ENCODE measurements around the gene SPATA33. TPM values are rescaled to one million over a fixed set of nuclear protein-coding genes. Genes with fewer than 3 reads are reported as not detected.

Gene SPATA33
- total and polyA plus RNA-seq, 2 donors (not counting 1 experiment from before 2014, with no cell fraction given) = 3.6 to 15.0 TPM

- Histone ChIP-seq H3K9me3 (ENCODE audit: control extremely low read depth in 1 of 3, control insufficient read depth in 2 of 3, insufficient read depth in 1 of 3, low read length in 2 of 3) (no peaks in the 10 kb centered on the region), H4K20me1 (ENCODE audit: control insufficient read depth, insufficient read depth, low read length, poor library complexity, severe bottlenecking) (peaks cover 32% of the 10 kb centered on the region), H3K27me3 (replicated peaks in 1 of 4; ENCODE audit: control extremely low read depth in 1 of 4, control insufficient read depth in 3 of 4, insufficient read depth in 4 of 4, low read length in 3 of 4) (no peaks in the 10 kb centered on the region), H3K36me3 (replicated peaks in 1 of 2; ENCODE audit: control extremely low read depth in 1 of 2, control insufficient read depth in 1 of 2, extremely low read depth in 1 of 2, insufficient read depth in 2 of 2, low read length in 1 of 2) (peaks cover 0 to 4% of the 10 kb centered on the region in 2 experiments), H3K9ac (ENCODE audit: low read length) (peak within 1 kb of the TSS; percentile 61), H3K4me1 (ENCODE audit: control insufficient read depth in 2 of 2, insufficient read depth in 2 of 2, low read length in 2 of 2) (peaks cover 21 to 32% of the 10 kb centered on the region in 2 donors), H3K79me2 (ENCODE audit: control insufficient read depth, insufficient read depth, low read length) (peaks cover 9% of the 10 kb centered on the region), H3K4me2 (replicated peaks; ENCODE audit: low read depth, low read length, poor library complexity, severe bottlenecking) (peak within 1 kb of the TSS; percentile 96), H2AFZ (ENCODE audit: insufficient read depth, low read depth, low read length, poor library complexity, severe bottlenecking) (peak within 1 kb of the TSS; percentile 94), H3K4me3 (ENCODE audit: control extremely low read depth in 1 of 5, extremely low read depth in 1 of 5, insufficient read depth in 1 of 5, low read depth in 2 of 5, low read length in 4 of 5) (peak within 1 kb of the TSS; percentile 17 to 73 (median 68)), H3K27ac (ENCODE audit: low read length in 2 of 2) (peak within 1 kb of the TSS; percentile 82 to 87)
- H3K4me3 Mint-ChIP-seq = peak within 1 kb of the TSS; percentile 85
- H3K9me3 Mint-ChIP-seq (ENCODE audit: insufficient read depth) = no peaks in the 10 kb centered on the region
- no peaks in the 10 kb centered on the region for H3K27me3 Mint-ChIP-seq
- CTCF ChIA-PET = interaction anchor here (0.5 to 3.3 kb wide), 9 partner anchors 11 to 496 kb away, joined by 3 to 35 read pairs (median 3); no protein-coding TSS in a partner anchor
- POLR2A ChIA-PET = interaction anchor here (0.6 to 1.8 kb wide), 4 partner anchors 15 to 174 kb away, joined by 3 to 13 read pairs (median 6); partner anchors contain the start of genes CDK10 and TCF25
- intact Hi-C loops (cut with micrococcal nuclease) = loop anchor here (1.0 to 10.0 kb wide), 7 partner anchors 10 to 214 kb away; partner anchors contain the start of gene FANCA
- H3K27ac Mint-ChIP-seq = peak within 1 kb of the TSS; percentile 91
- DNase-seq (peak; percentile 98), ATAC-seq (ENCODE audit: low read depth) (peak; percentile 81)
- TF ChIP-seq EZH2 (IDR thresholded peaks at IDR 0.05; ENCODE audit: borderline replicate concordance, insufficient read depth, low read depth, low read length, poor library complexity, severe bottlenecking) = no peak
- no peak for TF ChIP-seq CTCF (IDR thresholded peaks at IDR 0.05)
- peaks cover 20% of the 10 kb centered on the region for H3K4me1 Mint-ChIP-seq
- WGBS (ENCODE audit: insufficient coverage) = under 1% methylated on average over 94 of the region's 97 CpGs
Measured at GRCh38 chr16:89701425-89702406, 44.1 kb downstream of the SPATA33 start, which contains the start of gene SPATA2L. Gene SPATA2L (minus strand): TSS chr16:89701705. CDS start chr16:89701232, 473 bp downstream.

Measured in B cell (primary cell).